Occipital lobe (tissue), 2 donors: Measurements from ENCODE around the gene SLC6A4. TPM values are rescaled to one million over a fixed set of nuclear protein-coding genes. Genes with fewer than 3 reads are reported as not detected.
"Not testable (repeated sequence)": the region's sequence is repeated elsewhere in the genome, so short reads cannot be mapped to it uniquely, and the experiment has no call there.

Source experiments
- DNase-seq: peaks from one replicate; lab custom pipeline; 2025; lab: John Stamatoyannopoulos, UW
- total RNA-seq: library from RNA; depleted of rRNA; stranded (reverse); fragments of >200 nt; gene quantifications from one replicate; pipeline ENCODE4 v1.2.3, GENCODE V29; 2014

The SLC6A4 gene
- total RNA-seq, 1 donor from 2014 or later = 2.2 TPM

DNA sequence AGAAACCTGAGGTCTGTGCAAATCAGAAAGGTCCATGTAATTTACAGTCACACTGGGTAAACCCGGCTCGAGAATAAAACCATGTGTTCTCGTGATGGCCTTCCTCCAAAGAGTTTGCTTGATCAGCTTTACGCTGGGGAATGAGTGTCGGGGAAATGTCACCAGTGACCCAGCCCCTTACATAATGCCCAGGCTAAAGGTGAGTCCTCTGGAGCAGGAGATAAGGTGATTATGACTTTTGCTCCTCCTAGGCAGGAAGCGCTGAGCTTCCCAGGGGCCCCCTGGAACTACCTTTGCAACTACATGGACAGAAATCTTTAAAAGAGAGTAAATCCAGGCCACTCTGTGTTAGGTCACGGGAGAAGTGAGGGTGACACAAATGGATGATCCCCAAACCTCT, 15.7 kb downstream of the SLC6A4 start:
- no peak for DNase-seq

DNA sequence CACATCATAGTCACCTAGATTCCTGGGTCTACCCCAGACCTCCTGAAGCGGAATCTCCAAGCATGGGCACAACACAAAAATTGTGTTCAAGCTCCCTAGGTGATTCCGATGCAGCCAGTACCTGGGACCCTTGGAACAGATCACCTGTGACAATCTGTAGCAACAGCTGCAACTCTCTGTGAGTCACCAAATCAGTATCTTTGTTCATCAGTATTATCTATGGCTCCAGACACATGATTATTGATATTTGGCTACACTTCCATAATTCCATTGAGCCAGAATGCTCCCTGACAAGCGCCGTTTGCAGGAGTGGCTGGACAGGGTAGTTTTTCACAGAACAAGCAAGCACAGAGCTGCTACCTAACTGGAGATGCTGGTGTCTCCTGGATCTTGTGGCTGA, 16.2 kb downstream of the SLC6A4 start:
- DNase-seq = no peak

DNA sequence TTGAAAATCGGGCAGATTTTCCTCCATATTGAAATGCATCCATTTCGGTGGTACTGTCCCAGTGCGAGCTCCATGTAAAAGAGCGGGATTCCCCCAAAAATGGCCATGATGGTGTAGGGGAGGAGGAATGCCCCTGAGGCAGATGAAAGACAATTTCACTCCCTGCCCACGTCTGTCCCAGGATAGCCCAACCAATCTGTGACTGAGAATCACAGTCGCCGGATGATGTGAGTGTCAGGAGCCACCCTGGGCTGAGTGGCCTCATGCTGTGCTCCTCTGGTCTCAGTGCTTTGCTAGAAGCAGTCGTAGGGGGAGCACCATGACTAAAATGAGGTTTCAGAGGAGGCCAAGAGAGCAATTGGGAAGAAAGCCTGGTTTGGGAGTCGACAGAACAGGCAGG, 16.7 kb downstream of the SLC6A4 start:
- no peak for DNase-seq

DNA sequence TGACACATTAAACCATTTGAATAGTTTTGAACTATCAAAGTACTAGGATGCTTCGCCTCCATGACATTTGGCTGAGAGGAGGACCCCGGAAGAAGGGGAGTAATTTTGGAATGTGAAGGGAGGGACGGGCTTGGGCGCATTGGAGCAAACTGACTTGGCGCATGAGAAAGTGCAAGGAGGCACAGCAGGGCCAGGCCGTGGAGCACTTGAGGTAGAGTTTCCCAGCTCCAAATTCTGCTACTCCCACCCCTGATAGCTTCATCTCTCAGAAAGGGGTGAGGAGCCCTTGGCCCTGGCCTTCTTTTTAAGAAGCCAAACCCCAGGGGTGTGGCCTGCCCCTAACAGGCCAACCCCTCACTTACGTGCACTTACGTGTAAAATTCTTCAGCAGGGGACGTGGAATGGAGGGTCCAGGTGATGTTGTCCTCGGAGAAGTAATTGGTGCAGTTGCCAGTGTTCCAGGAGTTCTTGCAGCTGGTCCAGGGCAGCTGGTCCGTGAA, 17.7 kb downstream of the SLC6A4 start:
- no peak for DNase-seq

DNA sequence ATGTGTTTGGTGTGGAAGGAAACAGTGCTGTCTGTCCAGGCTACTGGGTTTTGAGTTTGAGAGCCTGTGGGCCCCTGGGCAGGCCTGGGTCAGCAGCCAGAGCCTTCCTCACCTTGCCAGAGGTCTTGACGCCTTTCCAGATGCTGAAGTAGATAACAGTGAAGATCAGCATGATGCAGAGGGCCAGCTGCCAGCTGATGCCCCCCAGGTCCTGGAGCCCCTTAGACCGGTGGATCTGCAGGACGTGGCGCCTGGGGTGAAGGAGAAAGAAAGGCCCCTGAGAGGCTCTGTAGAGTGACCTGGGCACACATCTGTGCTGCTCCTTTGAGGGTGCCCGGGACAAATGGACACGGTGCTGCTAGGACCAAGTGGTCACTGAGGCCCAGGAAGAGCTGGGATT, 18.4 kb downstream of the SLC6A4 start:
- DNase-seq = no peak

DNA sequence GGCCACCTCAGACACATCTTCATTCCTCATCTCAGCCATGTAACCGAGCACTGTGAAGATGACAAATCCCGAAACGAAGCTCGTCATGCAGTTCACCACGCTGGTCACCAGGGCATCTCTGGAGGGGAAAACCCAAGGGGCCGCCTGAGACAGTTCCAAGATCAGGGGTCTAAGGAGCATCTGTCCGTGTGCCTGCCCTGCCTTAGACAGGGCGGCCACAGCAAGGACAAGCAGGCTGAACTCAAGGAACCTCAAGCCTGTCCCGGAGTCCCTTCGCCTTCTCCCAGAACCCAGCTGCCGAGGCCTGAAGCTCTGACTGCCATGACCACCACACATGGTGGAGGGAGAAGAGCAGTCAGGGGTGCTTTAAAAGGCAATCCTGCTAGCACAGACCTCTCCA, 22.7 kb downstream of the SLC6A4 start:
- no peak for DNase-seq

DNA sequence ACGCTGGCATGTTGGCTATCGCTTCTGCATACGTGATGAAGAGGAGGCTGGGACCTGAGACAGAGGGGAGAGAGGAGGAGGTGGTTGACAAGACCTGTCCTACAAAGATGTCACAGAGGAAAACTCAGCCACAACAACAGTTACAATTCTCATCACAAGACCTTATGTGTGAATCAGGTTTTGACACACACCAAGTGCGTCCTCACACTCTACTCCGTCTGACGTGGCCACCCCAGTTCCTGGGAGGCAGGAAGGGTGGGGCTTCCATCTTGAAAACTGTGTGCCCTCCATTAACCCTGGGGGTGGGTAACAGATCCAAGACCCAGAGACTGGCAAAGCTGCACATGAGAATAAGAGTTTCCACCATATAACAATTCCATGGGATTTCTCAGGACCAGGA, 24.1 kb downstream of the SLC6A4 start:
- DNase-seq = no peak

DNA sequence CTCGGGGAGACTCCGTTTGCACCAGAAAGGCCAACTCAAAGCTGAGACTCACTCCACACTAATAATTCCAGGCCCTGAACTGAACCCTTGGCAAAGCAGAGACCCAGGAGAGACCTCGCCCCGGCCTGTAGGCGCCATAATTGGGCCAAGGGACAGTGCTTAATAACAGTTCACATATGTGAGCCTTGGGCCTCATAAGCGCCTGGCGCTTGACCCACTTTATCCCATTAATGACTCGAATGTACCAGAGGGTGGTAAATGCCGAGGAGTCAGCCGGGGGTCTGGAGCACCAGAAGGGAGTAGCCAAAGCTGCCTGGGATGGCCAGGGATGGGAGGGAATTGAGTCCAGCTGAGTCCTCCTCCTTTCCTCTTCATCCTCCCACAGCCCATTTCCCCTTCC, 24.6 kb downstream of the SLC6A4 start:
- no peak for DNase-seq

DNA sequence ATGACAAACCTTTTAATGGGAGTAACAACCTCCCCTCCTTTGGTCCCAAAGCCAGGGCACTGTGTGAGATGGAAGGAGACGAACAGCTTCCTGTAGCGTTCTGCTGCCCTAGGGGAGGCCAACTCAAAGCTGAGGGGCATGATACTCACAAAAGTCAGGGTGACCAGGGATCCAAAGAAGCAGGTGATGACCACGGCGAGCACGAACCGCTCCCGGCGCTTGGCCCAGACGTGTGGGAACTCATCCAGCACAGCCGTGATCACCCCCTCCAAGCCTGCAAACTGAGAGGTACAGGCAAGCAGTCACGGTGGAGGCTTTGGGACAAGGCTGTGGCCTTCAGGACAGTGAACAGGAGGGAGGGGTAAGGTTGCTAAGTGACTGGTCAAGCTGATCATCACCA, 25.1 kb downstream of the SLC6A4 start:
- no peak for DNase-seq

DNA sequence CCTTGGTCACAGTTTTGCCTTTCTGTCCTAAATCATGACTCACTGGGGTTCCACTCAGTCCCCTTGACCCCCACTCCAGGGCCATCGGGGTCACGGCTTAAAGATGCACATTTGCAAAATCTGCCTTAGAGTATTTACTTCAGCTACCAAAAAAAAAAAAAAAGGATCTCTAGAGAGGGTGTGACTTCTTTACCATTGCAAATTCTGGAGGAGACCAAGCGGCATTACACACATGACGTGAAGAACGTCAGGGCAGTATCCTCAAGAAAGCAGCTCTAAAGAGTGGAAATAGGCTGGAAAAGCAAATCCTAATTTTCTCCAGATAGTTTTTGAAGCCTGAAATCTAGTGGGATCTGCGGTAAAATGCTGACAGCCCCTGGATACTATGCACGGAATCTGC, 25.6 kb downstream of the SLC6A4 start:
- DNase-seq = no peak

DNA sequence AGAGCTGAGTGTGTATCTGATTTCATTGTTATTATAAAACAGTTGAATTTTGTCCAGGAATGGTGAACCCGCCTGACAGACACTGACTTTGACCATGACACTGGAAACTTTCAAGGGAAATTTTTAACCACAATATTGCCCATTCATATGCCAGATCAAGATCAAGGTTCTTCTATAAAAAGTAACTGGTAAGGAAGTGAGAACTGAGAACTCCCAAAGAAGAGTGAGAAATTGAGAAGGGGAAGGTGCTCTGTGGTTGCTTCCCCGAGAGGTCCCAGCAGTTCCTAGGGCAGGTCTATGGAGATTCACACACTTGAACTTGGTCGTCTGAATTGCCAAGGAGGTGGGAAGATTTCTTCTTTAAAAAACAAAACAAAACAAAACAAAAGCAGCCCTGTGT, 27.3 kb downstream of the SLC6A4 start:
- no peak for DNase-seq

DNA sequence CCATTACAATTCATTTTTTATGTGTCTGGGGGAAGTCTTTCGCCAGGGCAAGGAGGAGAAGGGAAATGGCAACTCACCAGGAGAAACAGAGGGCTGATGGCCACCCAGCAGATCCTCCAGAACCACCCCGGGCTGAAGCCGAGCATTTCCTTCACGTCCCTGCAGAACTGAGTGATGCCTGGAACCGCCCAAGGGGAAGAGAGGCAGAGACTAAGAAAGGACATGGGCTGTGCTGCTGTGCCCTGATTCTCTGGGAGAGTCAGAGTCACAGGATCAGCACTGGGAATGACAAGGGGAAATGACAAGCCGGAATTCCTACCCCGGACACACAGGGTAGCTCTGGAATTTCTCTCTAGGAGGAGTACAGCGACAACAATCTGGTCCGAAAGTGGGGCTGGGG, 27.8 kb downstream of the SLC6A4 start:
- no peak for DNase-seq

DNA sequence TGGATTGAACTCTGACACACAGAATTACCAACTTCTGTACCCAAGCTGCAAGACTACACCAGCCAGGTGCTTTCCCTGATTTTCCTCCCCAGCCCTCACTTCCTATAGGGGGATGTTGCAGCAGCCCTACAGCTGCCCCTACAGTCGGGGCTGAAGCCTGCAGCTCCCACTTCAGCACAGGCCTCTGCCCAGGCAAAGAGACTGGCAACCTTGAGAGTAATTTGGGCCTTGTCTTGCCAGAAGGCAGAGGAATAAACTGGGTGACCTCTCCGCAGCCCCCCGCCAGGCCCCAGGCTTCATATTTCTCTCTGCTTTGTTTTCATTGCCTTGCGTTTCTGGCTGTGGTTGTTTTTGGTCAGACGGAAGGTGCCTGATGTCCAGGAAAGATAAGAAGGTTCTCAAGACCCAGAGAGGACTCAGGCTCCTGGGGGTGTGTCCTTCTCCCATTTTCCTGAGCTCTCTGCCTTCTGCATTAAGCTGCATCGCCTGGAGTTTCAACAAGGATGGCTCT, 32.0 kb downstream of the SLC6A4 start:
- DNase-seq = no peak

DNA sequence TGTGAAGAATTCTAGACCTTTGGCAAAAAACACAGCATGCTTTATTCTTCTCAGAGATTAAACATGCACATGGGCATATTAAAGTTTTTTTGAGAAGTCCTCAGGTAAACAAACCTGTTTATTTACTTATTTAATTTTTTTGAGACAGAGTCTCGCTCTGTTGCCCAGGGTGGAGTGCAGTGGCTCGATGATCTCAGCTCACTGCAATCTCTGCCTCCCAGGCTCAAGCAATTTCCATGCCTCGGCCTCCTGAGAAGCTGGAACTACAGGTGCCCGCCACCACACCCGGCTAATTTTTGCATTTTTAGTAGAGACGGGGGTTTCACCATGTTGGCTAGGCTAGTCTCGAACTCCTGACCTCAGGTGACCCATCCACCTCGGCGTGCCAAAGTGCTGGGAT, 34.8 kb downstream of the SLC6A4 start:
- DNase-seq = not testable (repeated sequence)

DNA sequence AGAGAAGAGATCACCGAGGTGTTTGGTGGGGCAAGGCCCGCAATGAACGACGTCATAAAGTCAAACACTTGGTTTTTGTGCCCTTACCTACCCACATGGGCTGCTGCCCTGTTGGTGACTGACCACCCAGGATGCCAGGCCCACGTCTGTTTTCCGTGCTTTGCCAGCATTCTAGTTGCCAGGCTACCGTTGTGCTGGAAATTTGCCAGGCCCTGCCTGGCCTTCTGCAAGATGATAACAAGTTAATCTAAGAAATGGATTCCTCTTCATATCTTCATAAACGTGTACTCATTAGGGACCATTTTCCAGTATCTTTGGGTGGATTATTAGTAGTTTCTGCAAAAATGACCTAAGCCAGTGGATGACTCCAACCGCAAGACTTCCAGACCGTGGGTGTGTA, 35.4 kb downstream of the SLC6A4 start:
- DNase-seq = no peak

DNA sequence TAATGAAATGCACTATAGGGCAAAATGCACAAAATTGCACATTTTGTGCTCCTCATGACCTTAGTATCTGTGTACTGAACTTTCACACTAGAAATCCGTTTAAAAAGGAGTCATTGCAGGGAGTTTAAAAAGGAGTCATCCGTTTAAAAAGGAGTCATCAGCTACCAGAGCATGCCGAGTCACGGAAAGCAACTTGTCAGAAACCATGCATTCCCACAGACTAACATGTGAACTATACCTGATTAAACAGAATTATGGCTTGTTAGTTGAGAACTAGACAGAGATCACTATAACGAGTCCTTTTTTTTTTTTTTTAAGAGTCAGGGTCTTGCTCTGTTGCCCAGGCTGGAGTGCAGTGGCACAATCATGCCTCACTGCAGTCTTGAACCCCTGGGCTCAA, 35.9 kb downstream of the SLC6A4 start:
- no peak for DNase-seq

DNA sequence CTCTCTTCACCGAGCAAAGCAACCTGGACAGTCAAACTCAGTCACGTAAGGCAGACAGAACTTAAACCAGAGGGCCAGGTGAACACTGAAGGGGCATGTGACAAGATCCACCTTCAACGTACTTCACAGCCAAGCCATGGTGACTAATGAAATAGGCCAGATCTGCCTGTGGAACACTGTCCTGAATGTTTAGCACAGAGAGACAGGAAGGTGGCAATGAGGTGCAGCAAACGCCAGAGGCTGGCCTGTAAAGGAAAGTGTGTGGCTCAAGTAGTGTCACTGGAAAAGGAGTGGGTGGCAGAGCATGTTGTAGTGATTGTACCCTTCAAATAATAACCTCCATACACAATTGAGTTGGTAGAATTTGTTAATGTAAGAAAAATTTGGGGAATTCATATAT, 38.1 kb downstream of the SLC6A4 start:
- DNase-seq = no peak

DNA sequence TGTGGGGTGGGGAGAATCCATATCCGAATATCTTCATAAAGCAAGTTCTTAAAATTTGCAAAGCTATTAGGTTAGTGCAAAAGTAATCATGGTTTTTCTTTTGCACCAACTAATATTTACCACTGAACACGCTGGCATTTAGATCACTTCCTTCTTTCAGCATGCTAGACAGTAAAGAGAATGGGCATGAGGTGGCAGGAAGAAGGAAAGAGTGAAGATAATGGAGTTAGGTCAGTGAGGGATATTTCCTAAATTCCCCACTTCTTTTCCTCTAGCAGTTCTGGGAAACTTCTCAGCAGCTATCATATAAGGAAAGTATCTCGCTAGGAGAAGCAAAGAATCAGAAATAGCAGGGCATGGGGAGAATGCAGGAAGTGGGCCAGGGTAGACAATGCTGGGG, 39.0 kb downstream of the SLC6A4 start:
- DNase-seq = no peak

DNA sequence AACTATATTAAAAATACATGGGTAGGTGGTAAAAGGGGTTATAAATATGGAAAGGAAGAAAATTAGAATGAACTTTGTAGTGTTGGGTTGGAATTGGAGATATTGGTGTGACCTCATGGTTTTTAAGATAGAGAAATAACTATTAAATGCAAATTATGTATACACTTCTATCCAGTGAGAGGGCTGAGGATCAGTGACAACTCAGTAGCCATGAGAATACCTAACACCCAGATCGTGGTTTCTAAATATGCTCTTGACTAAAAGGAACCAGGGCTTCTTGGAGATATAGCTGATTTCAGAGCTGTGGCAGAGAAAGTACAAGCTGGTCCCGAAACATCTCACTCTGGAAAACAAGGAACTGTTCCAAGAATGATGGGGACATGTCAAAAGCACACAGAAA, 44.4 kb downstream of the SLC6A4 start:
- DNase-seq = no peak

DNA sequence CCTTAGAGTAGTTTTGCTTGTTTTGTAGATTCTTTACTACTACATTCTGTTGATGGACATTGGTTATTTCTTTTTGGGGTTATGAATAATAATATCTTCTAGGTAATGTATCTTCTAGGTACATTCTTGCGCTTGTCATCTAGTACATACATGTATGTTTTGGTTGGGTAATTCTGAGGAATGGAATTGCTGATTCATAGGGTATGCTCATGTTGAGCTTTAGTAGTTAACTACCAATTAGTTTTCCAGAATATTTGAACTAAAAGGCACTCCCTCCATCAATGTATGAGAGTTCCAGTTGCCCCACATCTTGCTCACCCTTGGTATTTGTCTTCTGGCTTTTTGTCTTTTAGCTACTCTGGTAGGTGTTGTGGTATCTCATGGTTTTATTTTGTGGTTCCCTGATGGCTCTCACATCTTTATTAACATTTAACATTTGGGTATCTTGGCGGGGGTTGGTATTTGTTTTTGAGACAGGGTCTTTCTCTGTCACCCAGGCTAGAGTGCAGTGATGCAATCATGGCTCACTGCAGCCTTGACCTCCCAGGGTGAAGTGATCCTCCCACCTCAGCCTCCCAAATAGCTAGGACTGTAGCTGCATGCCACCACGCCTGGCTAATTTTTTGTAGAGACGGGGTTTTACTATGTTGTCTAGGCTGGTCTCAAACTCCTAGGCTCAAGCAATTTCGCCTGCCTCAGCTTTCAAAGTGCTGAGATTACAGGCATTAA, 47.1 kb downstream of the SLC6A4 start:
- DNase-seq = no peak

DNA sequence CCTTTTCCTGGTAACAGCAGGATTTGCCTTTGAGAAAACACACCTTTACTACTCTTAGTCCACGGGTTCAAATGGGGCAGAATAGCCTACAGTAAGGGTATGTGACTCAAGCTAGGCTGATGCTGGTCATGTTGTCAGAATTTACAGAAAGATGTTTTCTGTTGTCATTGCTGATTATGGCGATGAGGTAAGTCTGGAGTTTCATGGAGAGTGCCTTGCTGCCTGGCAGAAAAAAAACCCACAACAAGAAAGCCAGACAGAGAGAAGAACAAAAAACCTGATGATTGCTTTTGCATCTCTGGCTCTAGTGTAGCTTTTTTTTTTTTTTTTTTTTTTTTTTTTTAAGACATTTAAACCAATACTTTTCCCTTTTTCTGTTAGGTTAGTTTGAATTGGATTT, 47.9 kb downstream of the SLC6A4 start:
- no peak for DNase-seq

DNA sequence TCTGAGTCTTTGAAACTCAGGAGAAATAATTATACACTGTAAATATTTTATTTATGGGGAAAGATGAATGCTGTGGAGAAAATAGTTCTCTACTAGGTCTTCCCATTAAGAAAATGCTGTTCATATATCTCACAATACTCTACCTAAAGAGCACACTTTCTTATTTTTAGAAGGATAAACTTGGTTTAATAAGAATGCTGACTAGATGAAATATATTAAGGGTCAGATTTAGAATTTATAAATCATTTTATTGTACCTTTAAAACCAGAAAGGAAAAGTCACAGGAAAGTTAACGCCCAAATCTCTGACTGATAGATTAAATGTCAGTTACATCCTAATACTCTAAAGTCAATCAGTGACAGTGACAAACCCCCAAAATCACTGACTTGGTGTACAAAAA, 48.7 kb downstream of the SLC6A4 start:
- no peak for DNase-seq

DNA sequence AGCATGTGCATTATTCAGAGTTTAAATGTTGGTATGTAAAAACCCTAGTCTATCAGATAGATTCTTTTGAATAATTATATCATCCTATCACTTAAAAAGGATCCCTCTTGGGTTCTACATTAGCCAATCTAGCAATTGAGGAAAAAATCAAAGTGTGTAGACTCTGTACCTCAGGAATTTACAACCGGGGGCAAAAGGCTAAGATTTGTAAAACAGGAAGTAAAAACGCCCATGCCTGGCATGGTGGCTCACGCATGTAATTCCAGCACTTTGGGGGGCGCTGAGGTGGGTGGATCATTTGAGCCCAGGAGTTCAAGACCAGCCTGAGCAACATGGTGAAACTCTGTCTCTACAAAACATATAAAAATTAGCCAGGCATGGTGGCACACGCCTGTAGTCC, 58.6 kb downstream of the SLC6A4 start:
- DNase-seq = no peak

DNA sequence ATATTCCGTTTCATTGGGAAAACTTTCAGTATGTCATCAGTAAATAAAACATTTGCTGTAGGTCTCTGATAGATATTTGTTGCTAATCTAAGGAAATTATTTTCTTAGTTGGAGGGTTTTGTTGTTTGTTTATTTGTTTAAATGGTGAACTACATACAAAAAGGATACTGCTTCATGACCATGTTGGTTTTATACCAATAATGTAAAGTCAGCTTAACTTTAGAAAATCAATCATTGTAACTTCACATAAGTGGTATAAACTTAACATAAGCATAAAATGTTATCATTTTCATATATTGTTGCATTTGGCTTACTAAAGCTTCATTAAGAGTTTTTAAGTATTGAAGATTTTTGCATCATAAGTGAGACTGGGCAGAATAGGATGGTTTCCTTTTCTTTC, 60.9 kb downstream of the SLC6A4 start:
- DNase-seq = no peak
